ENCODE results near the gene MIDN. TPM values are rescaled to one million over a fixed set of nuclear protein-coding genes. Genes with fewer than 3 reads are reported as not detected.

Gene MIDN
- polyA plus RNA-seq, 2 of the 4 experiments (the other 2 are of a cell fraction) = 9.1 to 31.4 TPM

- 83% methylated on average over 8 of the region's 15 CpGs for WGBS (ENCODE audit: missing lambda C conversion rate)
- Histone ChIP-seq H3K9me3 (no peaks in the 10 kb centered on the region), H3K4me3 (no peak overlapping the region), H3K27ac (no peak overlapping the region), H3K4me2 (no peak overlapping the region), H3K4me1 (peaks cover 29% of the 10 kb centered on the region)
- FAIRE-seq (no peak), ATAC-seq (no peak), DNase-seq (ENCODE audit: low read depth in 1 of 2, low spot score in 1 of 2) (no peak)
- CTCF ChIA-PET = interaction anchor here (0.8 to 2.9 kb wide), 7 partner anchors 11 to 152 kb away, joined by 3 to 19 read pairs (median 4); no protein-coding TSS in a partner anchor
- POLR2A ChIA-PET = no interaction called here
- TF ChIP-seq ZSCAN20 (CRISPR knock-in tag; IDR thresholded peaks at IDR 0.05) (no peak), NFE2L2 (conservative IDR thresholded peaks at IDR 0.05; ENCODE audit: low read length) (no peak), PBX3 (IDR thresholded peaks at IDR 0.05) (no peak), EHMT2 (IDR thresholded peaks at IDR 0.05; ENCODE audit: low read depth) (no peak), TP53 (CRISPR knock-in tag; IDR thresholded peaks at IDR 0.05) (no peak), RNF2 (IDR thresholded peaks at IDR 0.05; ENCODE audit: borderline replicate concordance, low read depth) (no peak), TFCP2L1 (CRISPR knock-in tag; IDR thresholded peaks at IDR 0.05) (no peak), FOSB (CRISPR knock-in tag; IDR thresholded peaks at IDR 0.05) (no peak), E2F6 (IDR thresholded peaks at IDR 0.05; ENCODE audit: borderline replicate concordance, low read depth) (no peak), FOXS1 (CRISPR knock-in tag; IDR thresholded peaks at IDR 0.05) (no peak), MAX (IDR thresholded peaks at IDR 0.05) (no peak), JUNB (IDR thresholded peaks at IDR 0.05) (no peak), CTCF (IDR thresholded peaks at IDR 0.05) (no peak), EP300 (IDR thresholded peaks at IDR 0.05) (no peak), RCOR1 (IDR thresholded peaks at IDR 0.05; ENCODE audit: low read depth, low read length) (no peak), CHD4 (IDR thresholded peaks at IDR 0.05; ENCODE audit: borderline replicate concordance) (no peak)
Observed at GRCh38 chr19:1217366-1217765, 31.0 kb upstream of the MIDN start.

- no peak for ATAC-seq
- no peak overlapping the region for H3K4me2 ChIP-seq
- no peak for DNase-seq (ENCODE audit: low read depth in 1 of 2, low spot score in 1 of 2)
- peaks cover 35% of the 10 kb centered on the region for H3K4me1 ChIP-seq
- 91% methylated on average over 17 of the region's 37 CpGs for WGBS (ENCODE audit: missing lambda C conversion rate)
- POLR2A ChIA-PET = no interaction called here
- FAIRE-seq = no peak
- H3K9me3 ChIP-seq = no peaks in the 10 kb centered on the region
- CTCF ChIA-PET = interaction anchor here (1.0 to 5.3 kb wide), 6 partner anchors 16 to 48 kb away, joined by 3 to 38 read pairs (median 5); partner anchors contain the start of gene CBARP
- no peak overlapping the region for H3K27ac ChIP-seq
- no peak overlapping the region for H3K4me3 ChIP-seq
- no peak for TF ChIP-seq RCOR1 (IDR thresholded peaks at IDR 0.05; ENCODE audit: low read depth, low read length)
- TF ChIP-seq POLR2A (IDR thresholded peaks at IDR 0.05; ENCODE audit: low read length) = no peak
- no peak for TF ChIP-seq ELK1 (IDR thresholded peaks at IDR 0.05; ENCODE audit: low read depth, low read length)
- TF ChIP-seq MAFK (IDR thresholded peaks at IDR 0.05; ENCODE audit: partially characterized antibody) = no peak
- no peak for TF ChIP-seq NPAS2 (CRISPR knock-in tag; IDR thresholded peaks at IDR 0.05; ENCODE audit: borderline replicate concordance)
- TF ChIP-seq HOXA7 (CRISPR knock-in tag; IDR thresholded peaks at IDR 0.05) = no peak
- TF ChIP-seq HOXB13 (CRISPR knock-in tag; IDR thresholded peaks at IDR 0.05; ENCODE audit: low read depth) = no peak
- TF ChIP-seq CBX8 (IDR thresholded peaks at IDR 0.05) = no peak
- TF ChIP-seq CHD2 (IDR thresholded peaks at IDR 0.05; ENCODE audit: low read length, partially characterized antibody) = no peak
- no peak for TF ChIP-seq MAZ (IDR thresholded peaks at IDR 0.05; ENCODE audit: borderline replicate concordance, low read depth, low read length)
- no peak for TF ChIP-seq ATOH8 (CRISPR knock-in tag; IDR thresholded peaks at IDR 0.05; ENCODE audit: low read depth)
- TF ChIP-seq CEBPB (IDR thresholded peaks at IDR 0.05) = no peak
- TF ChIP-seq E2F6 (IDR thresholded peaks at IDR 0.05; ENCODE audit: borderline replicate concordance, low read depth) = no peak
- no peak for TF ChIP-seq MYC (IDR thresholded peaks at IDR 0.05; ENCODE audit: borderline replicate concordance, low read length)
- no peak for TF ChIP-seq ZFP36 (IDR thresholded peaks at IDR 0.05; ENCODE audit: borderline replicate concordance, partially characterized antibody)
- no peak for TF ChIP-seq HOXB5 (CRISPR knock-in tag; IDR thresholded peaks at IDR 0.05)
Observed at GRCh38 chr19:1218751-1219567, 29.4 kb upstream of the MIDN start.

All from A549 (cell line).